Stimulated activated CD4-positive, alpha-beta T cell treated with anti-CD3 and anti-CD28 coated beads, Interleukin-12 subunit alpha, Interleukin-12 subunit beta, amount 100 ng/mL, for 48 hours (primary cell): ENCODE measurements around the gene CDH4.

Experiments used
- DNase-seq, 3 donors: peaks; one replicate each; pipeline ENCODE4 v3.0.0-alpha.2; 2020; ENCODE audit warnings: low read depth in 2 of 3, low spot score in 1 of 3

Gene CDH4

GRCh38 chr20:61513124-61514017 lies 261.3 kb downstream of the CDH4 start:
- no peak for DNase-seq

- DNase-seq, result no peak
Observed at GRCh38 chr20:61514018-61514365, 261.9 kb downstream of the CDH4 start.

DNA sequence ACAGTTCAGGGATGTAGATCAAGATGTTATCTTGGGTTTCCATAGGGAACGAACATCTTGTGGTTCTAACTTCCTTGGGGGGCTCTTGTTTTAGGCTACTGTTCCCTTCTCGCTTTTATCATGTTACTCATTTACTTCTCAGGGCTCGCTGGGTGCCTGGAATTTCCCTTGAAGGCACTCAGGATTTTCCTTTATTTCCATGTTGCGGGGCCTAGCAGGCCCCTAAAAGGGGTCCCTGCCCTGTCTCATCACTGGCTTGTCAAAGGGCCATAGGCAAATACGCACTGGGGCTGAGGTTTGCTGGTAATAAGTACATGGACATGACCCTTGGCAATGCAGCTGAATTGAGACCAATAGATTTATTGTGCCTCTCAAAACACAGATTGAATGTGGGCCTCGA lies 262.3 kb downstream of the CDH4 start:
- no peak for DNase-seq

DNA sequence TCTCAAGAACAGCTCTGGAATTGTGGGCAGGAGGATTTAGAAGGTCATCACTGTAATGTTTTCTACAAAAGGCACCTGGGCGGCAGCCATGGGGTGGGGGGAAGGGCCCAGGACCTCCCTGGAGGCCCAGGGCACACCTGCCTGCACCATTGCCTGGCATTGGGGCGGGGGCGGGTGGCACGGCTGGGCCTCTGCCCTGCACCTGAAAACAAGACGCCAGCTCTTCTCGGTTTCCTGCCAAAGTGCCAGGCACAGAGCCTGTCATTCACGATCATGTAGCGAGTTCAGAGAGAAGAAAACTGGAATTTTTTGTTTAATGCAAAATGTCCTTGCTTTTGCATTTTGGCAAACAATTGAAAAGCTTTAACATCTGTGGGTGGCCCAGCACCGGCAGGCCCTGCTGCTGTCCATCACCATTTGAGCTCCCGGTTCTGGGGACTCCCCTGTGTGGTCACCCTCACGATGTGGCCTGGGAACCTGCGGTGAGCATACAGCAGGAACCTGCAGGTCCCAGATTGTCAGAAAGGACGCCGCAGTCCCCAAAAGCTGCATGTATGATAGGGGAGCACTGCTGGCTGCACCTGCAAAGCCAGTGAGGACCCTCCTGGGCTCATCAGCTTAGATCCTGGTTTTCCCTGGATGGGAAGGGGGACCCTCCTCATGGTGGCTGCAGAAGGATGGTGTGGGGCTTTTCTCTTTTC lies 262.9 kb downstream of the CDH4 start:
- no peak for DNase-seq

GRCh38 chr20:61515922-61516321 lies 263.9 kb downstream of the CDH4 start:
- DNase-seq, result no peak

GRCh38 chr20:61516346-61517208 lies 264.5 kb downstream of the CDH4 start:
- DNase-seq, result no peak

GRCh38 chr20:61517419-61517818 lies 265.4 kb downstream of the CDH4 start:
- DNase-seq, result no peak

GRCh38 chr20:61518424-61518951 lies 266.4 kb downstream of the CDH4 start:
- no peak for DNase-seq

- DNase-seq, result no peak
Observed at GRCh38 chr20:61519488-61519887, 267.4 kb downstream of the CDH4 start.

DNA sequence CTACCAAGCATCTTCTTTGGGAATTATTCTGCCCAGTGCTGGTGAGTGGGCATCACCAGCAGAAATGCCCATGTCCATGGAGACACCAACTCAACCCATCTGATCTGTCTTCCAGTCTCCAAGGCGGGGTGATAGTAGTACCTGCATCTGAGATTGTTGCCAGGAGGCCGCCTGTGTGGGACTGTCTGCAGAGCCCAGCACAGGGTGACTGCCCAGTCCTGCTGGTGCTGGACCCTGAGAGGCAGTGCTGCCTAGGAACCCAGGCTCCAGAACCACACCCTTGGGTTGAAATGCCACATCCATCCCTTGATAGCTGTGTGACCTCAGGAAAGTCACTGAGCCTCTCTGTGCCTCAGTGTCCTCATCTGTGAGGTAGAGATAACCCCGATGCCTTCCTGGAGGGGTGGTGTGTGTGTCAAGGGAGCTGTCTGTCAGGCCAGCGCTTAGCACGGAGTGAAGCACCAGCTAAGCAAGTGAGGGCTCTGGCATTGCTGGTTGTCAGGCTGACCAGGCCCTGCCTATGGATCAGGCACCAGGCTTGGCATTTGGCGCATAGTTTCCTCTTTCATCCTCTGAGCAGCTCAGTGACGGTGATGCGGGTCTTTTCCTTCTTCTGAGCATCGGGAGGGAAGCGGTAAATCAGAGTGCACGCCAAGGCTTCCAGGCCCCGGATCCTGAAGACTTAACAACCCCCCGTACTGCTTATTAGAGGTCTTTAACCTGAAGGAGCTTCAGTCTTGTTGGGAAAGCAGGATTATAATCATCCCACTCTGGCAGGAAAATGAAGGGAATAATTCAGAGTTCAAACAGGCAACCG lies 268.2 kb downstream of the CDH4 start:
- no peak for DNase-seq

DNA sequence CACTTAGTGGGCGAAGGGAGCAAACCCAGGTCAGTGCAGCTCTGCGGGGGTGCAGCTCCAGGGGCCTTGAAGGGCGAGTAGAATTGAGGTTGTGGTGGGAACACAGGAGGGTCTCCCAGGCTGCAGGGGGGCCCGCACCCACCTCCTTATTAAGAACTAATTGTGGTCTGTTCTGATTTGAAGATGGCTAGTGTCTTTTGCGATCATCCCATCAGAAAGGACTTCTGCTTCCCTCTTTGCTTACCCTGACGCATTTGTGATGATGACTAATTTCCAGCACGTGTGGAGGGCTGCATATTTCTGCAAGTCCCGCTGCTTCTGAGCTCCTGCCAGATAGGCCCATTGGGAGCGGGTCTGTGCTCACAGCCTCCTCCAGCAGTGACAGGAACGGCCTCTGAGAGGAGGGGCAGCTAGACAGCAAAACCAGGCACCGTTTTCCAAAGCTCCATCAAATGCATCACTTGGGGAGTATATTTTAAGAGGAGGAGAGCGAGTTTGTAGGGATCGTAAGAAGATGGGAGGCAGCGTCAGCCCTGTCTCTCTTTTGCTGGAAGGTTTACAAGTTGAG lies 268.9 kb downstream of the CDH4 start:
- no peak for DNase-seq

DNA sequence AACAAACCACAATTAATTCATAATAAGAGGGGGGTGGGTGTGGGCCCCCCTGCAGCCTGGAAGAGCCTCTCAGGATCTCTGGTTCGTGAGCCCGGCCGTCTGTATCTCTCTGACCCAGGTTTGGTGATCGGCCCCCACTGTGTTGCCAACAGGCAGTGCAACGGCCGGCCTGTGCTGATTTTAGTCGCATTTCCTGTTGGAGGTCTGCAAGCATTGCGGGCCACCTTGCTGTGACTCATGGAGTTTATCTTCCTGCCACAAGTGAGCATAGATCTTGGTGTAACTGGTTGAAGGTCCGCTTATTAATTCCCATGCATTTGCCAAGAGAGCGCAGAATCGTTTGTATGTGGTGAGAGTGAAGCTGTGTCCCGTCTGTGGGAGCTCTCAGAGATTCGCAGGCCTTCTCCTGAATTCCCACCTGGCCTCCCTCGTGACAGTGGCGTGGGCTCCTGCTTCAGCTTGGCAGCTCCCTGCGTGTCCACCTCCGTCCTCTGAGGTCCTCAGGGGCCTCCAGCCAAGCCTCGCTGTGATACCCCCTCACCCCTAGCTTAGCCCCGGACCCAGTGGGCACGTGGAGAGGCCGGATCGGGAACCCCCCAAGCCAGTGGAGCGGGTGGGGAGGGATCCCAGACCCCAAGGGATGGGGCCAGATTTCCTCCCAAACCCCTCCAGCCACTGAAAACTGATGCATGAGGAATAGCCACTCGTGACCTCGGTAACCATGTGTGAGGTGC lies 269.8 kb downstream of the CDH4 start:
- no peak for DNase-seq

DNA sequence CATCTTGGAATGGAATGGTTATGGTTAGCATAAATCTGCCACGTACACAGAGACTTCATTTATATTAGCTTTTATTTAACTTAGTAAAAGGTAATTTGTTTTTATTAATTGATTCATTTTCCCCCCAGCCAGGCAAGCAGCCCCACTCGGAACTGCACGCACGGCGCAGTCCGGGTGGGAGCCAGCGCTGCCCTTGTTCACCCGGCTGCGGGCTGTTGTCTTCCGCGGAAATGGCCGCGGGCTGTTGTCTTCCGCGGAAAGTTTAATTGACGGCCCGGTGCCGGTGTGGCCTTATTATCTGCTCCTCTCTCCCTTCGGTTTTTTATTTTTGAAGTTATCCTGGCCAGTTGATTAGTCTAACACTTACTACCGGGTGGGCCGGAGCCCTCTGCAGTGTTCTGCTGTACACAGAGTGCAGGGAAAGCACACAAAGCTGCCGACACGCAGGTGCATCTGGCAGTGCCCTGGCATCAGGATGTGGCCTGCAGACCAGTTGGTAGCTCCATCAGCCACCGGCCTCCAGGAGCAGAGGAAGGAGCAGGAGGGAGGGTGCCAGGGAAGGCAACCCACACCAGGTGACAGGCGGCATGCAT lies 270.5 kb downstream of the CDH4 start:
- DNase-seq, result no peak

- no peak for DNase-seq
Observed at GRCh38 chr20:61523145-61523544, 271.1 kb downstream of the CDH4 start.

DNA sequence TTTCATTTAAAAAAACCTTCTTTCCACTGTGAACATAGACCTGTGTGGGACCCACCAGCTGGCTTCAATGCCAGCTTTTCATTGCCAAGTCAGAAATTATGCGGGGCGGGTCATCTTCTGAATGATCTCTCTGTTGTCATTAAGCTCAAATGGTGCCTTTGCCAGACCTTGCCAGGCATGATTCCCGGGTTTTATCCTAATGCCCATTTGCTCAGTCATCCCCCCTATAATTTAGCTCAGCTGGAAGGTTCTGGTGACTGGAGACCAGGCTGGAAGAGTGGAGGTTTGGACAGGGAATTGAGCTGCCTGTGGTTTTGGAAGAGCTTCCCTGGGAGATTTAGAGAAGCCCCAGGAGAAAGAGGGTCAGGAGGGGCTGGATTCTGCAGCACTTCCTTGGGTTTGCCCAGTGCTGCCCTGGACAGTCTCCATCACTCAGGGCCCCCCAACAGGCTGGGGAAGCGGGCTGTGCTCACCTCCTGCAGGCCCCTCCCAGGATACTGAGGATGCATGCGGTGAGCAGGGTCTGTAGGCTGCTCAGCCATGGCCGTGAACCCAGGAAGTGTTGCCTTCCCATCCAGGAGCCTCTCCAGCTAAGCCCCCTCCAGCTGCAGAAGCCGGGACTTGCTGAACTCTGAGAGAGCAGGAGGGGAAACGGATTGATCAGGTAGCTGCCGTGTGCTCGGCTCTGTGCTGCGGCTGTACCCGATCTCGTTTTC lies 273.0 kb downstream of the CDH4 start:
- DNase-seq, result no peak

DNA sequence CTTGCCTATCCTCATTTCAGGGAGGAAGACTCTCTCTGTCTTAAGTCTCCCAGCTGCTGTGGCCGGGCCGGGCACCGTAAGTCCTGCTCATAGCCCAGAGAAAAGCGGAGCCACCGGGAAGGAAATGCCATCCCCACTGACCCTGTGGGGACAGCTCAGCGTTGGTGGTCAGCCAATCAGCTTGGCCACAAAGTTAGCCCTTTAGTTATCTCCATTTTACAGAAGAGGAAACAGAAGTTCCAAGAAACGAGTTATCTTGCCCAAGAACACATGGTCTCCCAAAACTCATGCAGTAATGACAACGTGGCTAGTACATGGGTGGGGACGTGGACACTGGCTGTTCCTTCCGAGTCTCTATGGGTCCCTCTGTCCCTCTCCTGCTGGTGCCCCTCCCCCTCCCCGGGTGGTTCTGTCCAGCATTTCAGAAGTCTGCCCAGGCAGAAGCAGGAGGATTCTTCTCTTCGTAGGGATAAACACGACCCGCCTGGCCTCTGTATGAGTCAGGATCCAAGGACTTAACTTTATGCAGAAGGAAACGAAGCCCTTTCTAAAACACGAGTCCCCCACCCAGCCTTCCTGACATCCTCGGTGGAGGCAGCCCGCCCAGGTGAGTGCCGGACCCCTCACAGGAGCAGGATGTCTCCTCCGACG lies 273.8 kb downstream of the CDH4 start:
- no peak for DNase-seq

- no peak for DNase-seq
Observed at GRCh38 chr20:61526907-61527306, 274.8 kb downstream of the CDH4 start.

DNA sequence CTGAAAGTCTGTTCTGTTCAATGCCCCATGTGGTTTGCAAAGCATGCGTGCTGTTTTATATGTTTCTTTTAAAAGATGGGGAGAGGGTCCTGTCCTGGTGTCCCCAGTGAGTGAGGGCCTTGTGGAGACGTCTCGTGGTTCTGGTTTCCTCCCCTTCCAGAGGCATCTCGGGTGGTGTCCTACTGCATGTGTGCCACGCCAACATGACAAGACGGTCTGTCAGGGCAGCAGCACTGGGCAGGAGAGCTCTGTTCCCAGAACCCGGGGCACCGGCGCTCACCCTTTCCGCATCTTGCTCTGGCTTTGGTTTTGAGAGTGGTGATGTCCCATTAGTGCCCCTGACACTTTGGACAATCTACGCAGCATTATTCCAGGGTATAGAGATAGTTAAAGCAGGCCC lies 275.6 kb downstream of the CDH4 start:
- no peak for DNase-seq
